HUES64 (cell line): Measurements from ENCODE around the gene ZNF547.

ENCODE experiments used
- H3K27ac ChIP-seq: 2 replicates; pipeline ENCODE4 v1.7.0; 2013; ENCODE audit warnings: low read depth, low read length, inconsistent platforms
- H3K27me3 ChIP-seq: 2 replicates; pipeline ENCODE4 v1.6.1; 2013; ENCODE audit warnings: mild to moderate bottlenecking, low read length; ENCODE audit not compliant: insufficient read depth
- H3K36me3 ChIP-seq: 2 replicates; pipeline ENCODE4 v1.6.1; 2013; ENCODE audit warnings: mild to moderate bottlenecking, low read length; ENCODE audit not compliant: insufficient read depth
- H3K4me1 ChIP-seq: 2 replicates; pipeline ENCODE4 v1.6.1; 2013; ENCODE audit warnings: mild to moderate bottlenecking, low read length, moderate library complexity; ENCODE audit not compliant: insufficient read depth
- H3K4me3 ChIP-seq: 2 replicates; pipeline ENCODE4 v1.5.1; 2013; ENCODE audit warnings: mild to moderate bottlenecking, low read length, moderate library complexity
- H3K9ac ChIP-seq: 2 replicates; pipeline ENCODE4 v1.6.1; 2013; ENCODE audit warnings: mild to moderate bottlenecking, low read depth, low read length
- H3K9me3 ChIP-seq: 2 replicates; pipeline ENCODE4 v1.6.1; 2013; ENCODE audit warnings: low read depth, low read length; ENCODE audit not compliant: insufficient read depth
- WGBS: fragments of 150-250, 120-280 bp; methylation state at CpG from one replicate; pipeline ENCODE4 v1.1.7; 2013; ENCODE audit warnings: missing lambda C conversion rate; 5-methylcytosine and 5-hydroxymethylcytosine counted together

ZNF547 gene

DNA sequence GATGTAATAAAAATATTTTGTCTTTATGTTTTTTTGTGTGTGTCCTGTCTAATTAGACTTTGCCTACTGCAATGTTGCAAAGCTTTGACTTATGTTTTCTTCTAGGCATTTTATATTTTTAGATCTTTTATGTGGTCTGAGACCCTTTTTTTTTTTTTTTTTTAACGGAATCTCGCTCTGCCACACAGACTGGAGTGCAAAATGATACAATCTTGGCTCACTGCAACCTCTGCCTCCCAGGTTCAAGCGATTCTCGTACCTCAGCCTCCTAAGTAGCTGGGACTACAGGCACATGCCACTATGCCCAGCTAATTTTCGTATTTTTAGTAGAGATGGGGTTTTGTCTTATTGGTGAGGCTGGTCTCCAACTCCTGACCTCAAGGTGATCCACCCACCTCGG lies 20.8 kb upstream of the ZNF547 start:
- 90% methylated on average over 6 of the region's 6 CpGs for WGBS
- Histone ChIP-seq H3K36me3 (no peaks in the 10 kb centered on the region), H3K9ac (no peak overlapping the region), H3K27me3 (peaks cover 16% of the 10 kb centered on the region; the same call in 1 of the 2 replicates), H3K9me3 (no peaks in the 10 kb centered on the region), H3K27ac (no peak overlapping the region), H3K4me1 (no peaks in the 10 kb centered on the region), H3K4me3 (no peak overlapping the region)

DNA sequence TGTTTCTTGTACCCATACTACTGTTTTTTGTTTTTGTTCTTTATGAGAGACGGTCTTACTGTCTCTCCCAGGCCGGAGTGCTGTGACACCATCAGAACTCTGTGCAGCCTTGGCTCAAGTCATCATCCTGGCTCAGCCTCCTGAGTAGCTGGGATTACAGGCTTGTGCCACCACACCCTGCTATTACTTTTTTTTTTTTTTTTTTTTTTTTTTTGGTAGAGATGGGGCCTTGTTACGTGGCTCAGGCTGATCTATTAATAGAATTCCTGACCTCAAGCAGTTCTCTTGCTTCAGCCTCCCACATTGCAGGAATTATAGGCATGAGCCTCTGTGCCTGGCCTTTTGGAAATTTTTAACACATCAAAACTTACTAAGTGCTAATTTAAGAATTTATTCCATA lies 15.2 kb upstream of the ZNF547 start:
- Histone ChIP-seq H3K36me3 (no peaks in the 10 kb centered on the region), H3K4me3 (no peak overlapping the region), H3K27me3 (peaks cover 16% of the 10 kb centered on the region; the same call in 1 of the 2 replicates), H3K9me3 (no peaks in the 10 kb centered on the region), H3K4me1 (no peaks in the 10 kb centered on the region), H3K9ac (no peak overlapping the region), H3K27ac (no peak overlapping the region)
- WGBS, result 77% methylated on average over 3 of the region's 3 CpGs

DNA sequence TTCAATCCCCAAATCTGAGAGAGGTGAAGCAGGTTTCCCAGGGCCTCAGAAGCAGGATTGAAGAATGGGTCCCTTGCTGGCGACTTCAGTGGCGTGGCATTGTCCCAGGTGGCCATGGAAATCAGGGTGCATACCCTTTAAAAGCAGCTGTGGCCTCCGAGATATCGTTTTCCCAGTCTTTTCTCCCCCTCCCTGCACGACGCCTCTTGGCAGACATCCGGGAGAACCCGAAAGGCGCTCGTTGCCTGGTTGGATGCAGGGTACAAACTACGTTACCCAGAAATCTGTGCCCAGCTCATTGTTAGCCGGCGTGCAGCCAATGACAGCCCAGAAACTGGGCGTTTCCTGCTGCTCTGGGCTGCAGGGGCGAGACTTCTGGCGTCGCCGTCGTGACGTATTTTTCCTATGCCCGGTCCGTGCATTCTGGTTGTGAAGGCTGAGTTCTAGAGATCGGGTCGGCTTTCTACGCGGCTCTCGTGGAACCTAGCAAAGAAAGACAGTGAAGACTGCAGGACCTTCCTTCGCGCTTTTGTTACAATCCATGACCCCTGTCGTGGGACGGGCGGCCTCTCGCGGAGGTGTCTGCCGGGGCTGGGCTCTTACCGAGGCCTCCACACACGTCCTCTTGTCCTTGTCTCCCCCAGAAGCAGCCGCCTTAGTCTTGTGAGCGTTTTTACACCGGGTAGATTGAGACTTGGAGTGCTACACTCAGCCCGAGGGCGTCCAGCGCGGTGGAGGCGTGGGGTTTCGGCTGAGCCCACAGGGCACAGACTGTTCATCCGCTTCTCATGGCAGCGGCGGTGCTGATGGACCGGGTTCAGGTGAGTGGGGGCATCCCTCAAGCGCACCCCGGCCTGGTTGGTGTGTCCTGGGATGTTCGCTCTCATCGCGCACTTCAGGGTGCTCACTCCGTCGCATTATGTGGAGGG lies 12.2 kb upstream of the ZNF547 start, which contains the start of gene ZNF304:
TSS of gene ZNF304 (plus strand) at position 395 of the 929 bp plus-strand sequence. CDS start at position 789, 394 bp downstream.
- H3K27me3 ChIP-seq, result peaks cover 5% of the 10 kb centered on the region; the same call in 1 of the 2 replicates
- H3K9ac ChIP-seq, result peak within 1 kb of the TSS; percentile 85
- H3K4me1 ChIP-seq, result no peaks in the 10 kb centered on the region
- peaks cover 21% of the 10 kb centered on the region for H3K36me3 ChIP-seq
- peak within 1 kb of the TSS; percentile 12; the same call in 1 of the 2 replicates for H3K27ac ChIP-seq
- under 1% methylated on average over 57 of the region's 57 CpGs for WGBS
- peak within 1 kb of the TSS; percentile 98 for H3K4me3 ChIP-seq
- no peaks in the 10 kb centered on the region for H3K9me3 ChIP-seq

DNA sequence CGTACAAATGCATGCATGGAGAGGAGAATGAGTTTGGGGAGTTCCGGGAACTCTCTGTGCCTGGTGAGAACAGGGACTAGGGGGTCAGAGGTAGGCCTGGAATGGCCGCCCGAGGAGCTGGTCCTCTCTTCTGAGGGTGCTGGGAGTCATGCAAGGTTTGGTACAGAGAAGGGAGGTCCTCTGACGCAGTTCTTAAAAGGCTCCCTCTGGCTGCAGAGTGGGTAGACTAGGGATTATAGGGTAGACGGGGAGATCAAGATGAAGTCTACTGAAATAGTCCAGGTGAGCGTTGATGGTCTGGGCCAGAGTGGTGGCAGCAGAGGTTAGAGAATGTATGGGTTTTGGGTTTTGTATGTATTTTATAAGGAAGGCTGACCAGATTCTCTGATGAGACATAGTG lies 11.5 kb upstream of the ZNF547 start:
- 24% methylated on average over 7 of the region's 7 CpGs for WGBS
- no peaks in the 10 kb centered on the region for H3K9me3 ChIP-seq
- no peak overlapping the region; the same call in 1 of the 2 replicates for H3K27ac ChIP-seq
- H3K27me3 ChIP-seq, result peaks cover 5% of the 10 kb centered on the region; the same call in 1 of the 2 replicates
- peak overlapping the region; percentile 85 for H3K9ac ChIP-seq
- H3K36me3 ChIP-seq, result peaks cover 28% of the 10 kb centered on the region
- peak overlapping the region; percentile 98 for H3K4me3 ChIP-seq
- H3K4me1 ChIP-seq, result no peaks in the 10 kb centered on the region

DNA sequence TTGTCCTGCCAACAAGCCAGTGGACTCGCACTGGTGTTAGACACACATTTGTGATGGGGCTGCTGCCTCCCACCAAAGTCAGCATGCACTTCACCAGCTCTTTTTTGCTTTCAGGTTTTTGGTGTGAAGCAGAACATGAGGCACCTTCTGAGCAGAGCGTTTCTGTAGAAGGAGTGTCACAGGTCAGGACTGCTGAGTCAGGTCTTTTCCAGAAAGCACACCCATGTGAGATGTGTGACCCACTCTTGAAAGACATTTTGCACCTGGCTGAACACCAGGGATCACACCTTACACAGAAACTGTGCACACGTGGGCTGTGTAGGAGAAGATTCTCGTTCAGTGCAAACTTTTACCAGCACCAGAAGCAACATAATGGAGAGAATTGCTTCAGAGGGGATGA lies 7.4 kb upstream of the ZNF547 start:
- no peaks in the 10 kb centered on the region for H3K9me3 ChIP-seq
- 95% methylated on average over 4 of the region's 4 CpGs for WGBS
- H3K27ac ChIP-seq, result no peak overlapping the region
- H3K9ac ChIP-seq, result no peak overlapping the region
- H3K27me3 ChIP-seq, result no peaks in the 10 kb centered on the region
- peaks cover 56% of the 10 kb centered on the region for H3K36me3 ChIP-seq
- no peaks in the 10 kb centered on the region for H3K4me1 ChIP-seq
- H3K4me3 ChIP-seq, result no peak overlapping the region

DNA sequence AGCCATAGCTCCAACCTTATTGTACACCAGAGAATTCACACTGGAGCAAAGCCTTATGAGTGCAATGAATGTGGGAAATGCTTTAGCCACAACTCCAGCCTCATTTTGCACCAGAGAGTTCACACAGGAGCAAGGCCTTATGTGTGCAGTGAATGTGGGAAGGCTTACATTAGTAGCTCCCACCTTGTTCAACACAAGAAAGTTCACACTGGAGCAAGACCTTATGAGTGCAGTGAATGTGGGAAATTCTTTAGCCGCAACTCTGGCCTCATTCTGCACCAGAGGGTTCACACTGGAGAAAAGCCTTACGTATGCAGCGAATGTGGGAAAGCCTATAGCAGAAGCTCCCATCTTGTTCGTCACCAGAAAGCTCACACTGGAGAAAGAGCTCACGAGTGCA lies 5.9 kb upstream of the ZNF547 start:
- WGBS, result 96% methylated on average over 5 of the region's 5 CpGs
- Histone ChIP-seq H3K36me3 (peaks cover 56% of the 10 kb centered on the region), H3K4me3 (no peak overlapping the region), H3K9me3 (no peaks in the 10 kb centered on the region), H3K27me3 (no peaks in the 10 kb centered on the region), H3K9ac (no peak overlapping the region), H3K27ac (no peak overlapping the region), H3K4me1 (no peaks in the 10 kb centered on the region; the same call in 1 of the 2 replicates)

DNA sequence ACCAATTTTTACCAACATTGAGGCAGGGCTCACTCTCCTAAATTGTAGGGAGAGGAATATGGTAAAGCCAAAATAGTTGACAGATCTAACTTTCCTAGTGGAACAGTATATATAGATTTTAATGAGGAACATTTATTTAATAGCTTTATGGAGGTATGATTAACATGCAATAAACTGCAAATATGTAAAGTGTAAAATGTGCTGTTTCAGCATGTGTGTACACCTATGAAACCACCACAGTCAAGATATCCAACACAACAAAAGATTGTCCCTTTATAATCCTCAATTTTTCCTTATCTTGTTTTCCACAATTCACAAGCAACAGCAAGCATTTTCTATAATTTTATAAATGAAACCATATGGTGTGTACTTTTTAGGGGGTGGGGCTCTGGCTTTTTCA lies 4.1 kb upstream of the ZNF547 start:
- H3K27ac ChIP-seq, result no peak overlapping the region
- no peak overlapping the region for H3K9ac ChIP-seq
- H3K4me3 ChIP-seq, result no peak overlapping the region
- peaks cover 53% of the 10 kb centered on the region for H3K36me3 ChIP-seq
- H3K27me3 ChIP-seq, result no peaks in the 10 kb centered on the region
- no peaks in the 10 kb centered on the region for H3K9me3 ChIP-seq
- H3K4me1 ChIP-seq, result no peaks in the 10 kb centered on the region; the same call in 1 of the 2 replicates

DNA sequence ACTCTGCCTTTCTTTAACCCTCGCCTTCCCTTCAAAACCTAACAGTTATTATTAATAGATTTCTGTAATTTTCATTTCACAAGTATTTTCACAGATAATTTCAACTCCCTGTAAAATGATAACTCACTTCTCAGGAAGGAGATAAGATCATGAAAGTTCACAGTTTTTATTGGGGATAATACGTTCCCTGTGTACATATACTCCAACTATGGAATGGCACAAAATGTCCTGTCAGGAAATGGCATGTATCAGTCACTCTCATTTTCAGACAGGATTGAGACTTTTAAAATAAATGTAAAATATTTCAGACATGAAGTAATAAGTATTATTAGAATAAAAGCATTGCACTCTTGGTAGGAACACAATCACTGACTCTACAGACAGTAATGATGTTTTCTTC lies 932 bp upstream of the ZNF547 start:
- Histone ChIP-seq H3K4me3 (peak overlapping the region; percentile 57), H3K27ac (peak overlapping the region; percentile 54; the same call in 1 of the 2 replicates), H3K27me3 (no peaks in the 10 kb centered on the region), H3K9me3 (no peaks in the 10 kb centered on the region), H3K4me1 (no peaks in the 10 kb centered on the region; the same call in 1 of the 2 replicates), H3K9ac (peak overlapping the region; percentile 68), H3K36me3 (peaks cover 22% of the 10 kb centered on the region)
- WGBS, result 92% methylated on average over 2 of the region's 2 CpGs

DNA sequence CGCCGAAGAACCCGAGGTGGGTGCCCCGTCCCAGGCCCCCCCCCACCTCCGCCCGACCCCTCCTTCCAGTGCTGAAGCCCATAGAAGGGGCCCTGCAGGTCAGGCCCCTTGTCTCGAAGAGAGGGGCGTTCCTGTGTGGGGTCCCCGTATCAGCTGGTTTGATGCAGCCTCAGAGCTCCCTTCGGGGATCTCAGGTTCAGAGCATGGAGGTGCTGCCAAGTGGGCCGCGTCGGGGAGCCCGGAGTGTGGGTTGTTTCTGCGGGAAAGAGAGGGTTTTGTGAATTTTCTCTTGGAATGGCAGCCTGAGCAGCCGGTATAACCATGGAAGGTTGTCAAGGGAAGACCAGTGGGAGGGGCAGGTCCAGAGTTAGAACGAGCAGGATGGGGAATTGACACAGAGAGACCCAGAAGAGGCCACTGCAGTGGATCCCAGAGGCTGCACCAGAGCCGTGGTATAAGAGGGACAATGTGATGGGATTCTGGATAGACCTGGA lies 384 bp downstream of the ZNF547 start:
- WGBS, result 4% methylated on average over 16 of the region's 18 CpGs
- peaks cover 9% of the 10 kb centered on the region for H3K36me3 ChIP-seq
- H3K9me3 ChIP-seq, result no peaks in the 10 kb centered on the region
- H3K4me3 ChIP-seq, result peak overlapping the region; percentile 57
- H3K4me1 ChIP-seq, result no peaks in the 10 kb centered on the region; the same call in 1 of the 2 replicates
- H3K9ac ChIP-seq, result peak overlapping the region; percentile 55
- H3K27me3 ChIP-seq, result no peaks in the 10 kb centered on the region
- peak overlapping the region; percentile 19; the same call in 1 of the 2 replicates for H3K27ac ChIP-seq

DNA sequence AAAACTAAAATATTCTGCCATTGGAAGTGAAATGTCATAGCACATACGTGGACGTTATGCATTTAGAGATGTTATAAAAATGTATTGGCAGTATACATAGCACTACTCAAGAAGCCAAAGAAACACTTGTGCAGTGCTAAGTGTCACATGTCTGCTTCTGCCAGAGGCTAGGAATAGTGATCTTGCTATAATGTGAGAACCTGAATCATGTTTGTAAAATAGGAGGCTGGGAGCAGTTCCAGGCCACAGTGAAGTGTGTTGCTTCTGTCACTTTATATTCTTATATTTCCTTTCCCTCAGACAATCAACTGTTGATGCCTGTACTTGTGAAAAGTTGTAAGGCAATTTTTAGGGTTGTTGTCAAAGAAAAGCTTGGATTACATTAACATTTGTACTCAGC lies 3.4 kb downstream of the ZNF547 start:
- H3K9me3 ChIP-seq, result no peaks in the 10 kb centered on the region
- H3K27ac ChIP-seq, result no peak overlapping the region
- H3K27me3 ChIP-seq, result no peaks in the 10 kb centered on the region
- no peaks in the 10 kb centered on the region; the same call in 1 of the 2 replicates for H3K4me1 ChIP-seq
- H3K4me3 ChIP-seq, result no peak overlapping the region
- WGBS, result 100% methylated on average over 2 of the region's 2 CpGs
- no peaks in the 10 kb centered on the region for H3K36me3 ChIP-seq
- no peak overlapping the region for H3K9ac ChIP-seq

DNA sequence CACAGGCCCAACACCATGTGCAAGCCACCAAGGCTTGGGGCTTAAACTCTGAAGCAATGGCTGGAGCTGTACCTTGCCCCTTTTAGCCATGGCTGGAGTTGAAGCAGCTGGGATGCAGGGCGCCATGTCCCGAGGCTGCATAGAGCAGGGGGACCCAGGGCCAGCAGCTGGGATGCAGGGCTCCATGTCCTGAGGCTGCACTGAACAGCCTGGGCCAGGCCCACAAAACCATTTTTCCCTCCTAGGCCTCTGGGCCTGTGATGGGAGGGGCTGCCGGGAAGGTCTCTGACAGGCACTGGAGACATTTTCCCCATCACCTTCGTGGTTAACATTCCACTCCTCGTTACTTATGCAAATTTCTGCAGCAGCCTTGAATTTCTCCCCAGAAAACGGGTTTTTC lies 10.8 kb downstream of the ZNF547 start:
- Histone ChIP-seq H3K36me3 (peaks cover 26% of the 10 kb centered on the region), H3K27ac (no peak overlapping the region), H3K9ac (no peak overlapping the region), H3K4me1 (no peaks in the 10 kb centered on the region), H3K9me3 (peaks cover 39% of the 10 kb centered on the region), H3K27me3 (no peaks in the 10 kb centered on the region), H3K4me3 (no peak overlapping the region)
- WGBS, result 91% methylated on average over 6 of the region's 6 CpGs
